Measurements from ENCODE around the gene NOC2L.

Gene NOC2L

DNA sequence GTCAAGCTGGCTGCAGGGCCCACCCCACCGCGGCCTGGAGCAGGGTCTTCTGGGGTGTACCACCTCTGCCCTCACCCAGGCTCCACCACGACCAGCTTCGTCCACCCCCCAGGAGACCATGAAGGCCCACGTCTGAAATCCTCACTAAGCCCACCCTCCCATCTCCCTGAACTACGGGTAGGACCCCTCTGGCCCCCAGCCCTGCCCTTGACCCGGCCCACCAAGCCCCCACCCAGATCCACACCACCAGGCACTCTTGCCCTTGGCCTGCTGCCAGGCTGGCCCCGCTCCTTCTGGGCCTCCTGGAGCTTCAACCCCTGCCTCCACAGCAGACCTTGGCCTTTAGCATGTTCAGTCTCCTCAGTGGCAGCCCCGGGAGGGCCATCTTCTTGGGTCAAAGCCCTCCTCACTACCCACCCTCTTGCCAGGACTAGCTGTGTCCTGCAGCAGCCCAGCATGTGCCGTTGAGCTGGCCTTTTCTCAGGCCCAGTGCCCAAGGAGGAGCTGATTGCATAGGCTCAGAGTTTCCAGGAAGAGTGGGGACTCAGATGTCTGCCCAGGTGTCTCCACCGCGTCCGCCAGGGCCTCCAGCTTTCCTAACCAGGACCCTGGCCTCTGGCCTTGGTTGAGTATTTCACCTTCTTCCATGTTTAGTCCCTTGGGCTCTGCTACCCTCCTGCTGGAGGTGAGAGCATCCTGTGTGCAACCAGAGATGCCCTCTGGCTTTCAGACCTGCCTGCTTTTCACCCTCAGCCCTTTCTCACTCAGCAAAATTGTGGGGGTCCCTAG is 53.1 kb downstream of the NOC2L start:
- DNase-seq (ENCODE audit: low read depth) = no peak
- H3K4me3 ChIP-seq (ENCODE audit: low read depth, low read length) = no peak overlapping the region
- no peak for TF ChIP-seq CTCF (IDR thresholded peaks at IDR 0.05; ENCODE audit: low read depth, low read length, missing control alignments)

- peak overlapping the region; percentile 45 for H3K4me3 ChIP-seq (ENCODE audit: low read depth, low read length)
- no peak for DNase-seq (ENCODE audit: low read depth)
Observed at GRCh38 chr1:905071-905749, 53.8 kb downstream of the NOC2L start.

GRCh38 chr1:904310-904950 is 54.6 kb downstream of the NOC2L start:
- TF ChIP-seq CTCF (IDR thresholded peaks at IDR 0.05; ENCODE audit: low read depth, low read length, missing control alignments) = peak; percentile 69
- no peak for DNase-seq (ENCODE audit: low read depth)
- H3K4me3 ChIP-seq (ENCODE audit: low read depth, low read length) = peak overlapping the region; percentile 21; the same call in 1 of the 2 replicates

More at GRCh38 chr1:905071-905749, 53.8 kb downstream of the NOC2L start:
- no peak for TF ChIP-seq CTCF (IDR thresholded peaks at IDR 0.05; ENCODE audit: low read depth, low read length, missing control alignments)

- no peak for DNase-seq (ENCODE audit: low read depth)
- no peak for TF ChIP-seq CTCF (IDR thresholded peaks at IDR 0.05; ENCODE audit: low read depth, low read length, missing control alignments)
- H3K4me3 ChIP-seq (ENCODE audit: low read depth, low read length) = no peak overlapping the region
Observed at GRCh38 chr1:903721-904271, 55.3 kb downstream of the NOC2L start.

- DNase-seq (ENCODE audit: low read depth) = no peak
- H3K4me3 ChIP-seq (ENCODE audit: low read depth, low read length) = no peak overlapping the region
- TF ChIP-seq CTCF (IDR thresholded peaks at IDR 0.05; ENCODE audit: low read depth, low read length, missing control alignments) = no peak
Observed at GRCh38 chr1:903305-903704, 55.8 kb downstream of the NOC2L start.

DNA sequence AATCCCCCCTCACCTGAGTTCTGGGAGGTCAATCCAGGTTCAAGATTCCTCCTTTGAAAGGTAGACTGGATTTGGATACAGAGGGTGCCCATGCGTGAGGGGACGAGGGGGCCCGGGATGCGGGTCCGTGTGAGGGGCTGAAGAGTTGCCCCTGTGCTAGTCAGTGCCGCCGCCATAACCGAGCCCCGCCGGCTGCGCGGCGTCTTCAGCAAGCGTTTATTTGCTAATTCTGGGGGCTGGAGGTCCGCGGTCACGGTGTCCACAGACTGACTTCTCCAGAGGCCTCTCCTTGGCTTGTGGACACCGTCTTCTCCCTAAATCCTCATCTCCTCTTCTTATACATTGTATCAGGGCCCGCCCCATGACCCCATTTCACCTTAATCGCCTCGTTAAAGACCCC is 56.3 kb downstream of the NOC2L start:
- TF ChIP-seq CTCF (IDR thresholded peaks at IDR 0.05; ENCODE audit: low read depth, low read length, missing control alignments) = no peak

More for the DNA sequence above, 56.3 kb downstream of the NOC2L start:
- H3K4me3 ChIP-seq (ENCODE audit: low read depth, low read length) = no peak overlapping the region
- no peak for DNase-seq (ENCODE audit: low read depth)
